ENCODE data around the gene CELSR1. TPM values are rescaled to one million over a fixed set of nuclear protein-coding genes. Genes with fewer than 3 reads are reported as not detected.

The CELSR1 gene
- total RNA-seq, 1 experiment from 2014 or later = 19.6 TPM

- H3K36me3 ChIP-seq (ENCODE audit: control insufficient read depth in 1 of 2, insufficient read depth in 2 of 2, low read length in 2 of 2) = no peaks in the 10 kb centered on the region
- H3K9ac ChIP-seq (ENCODE audit: low read length) = no peak overlapping the region
- no TSS peak for BruUV-seq (replicated peaks)
- intact Hi-C loops (cut with micrococcal nuclease) = no loop called here
- no peak for TF ChIP-seq EZH2phosphoT487 (IDR thresholded peaks at IDR 0.05; ENCODE audit: borderline replicate concordance)
- TF ChIP-seq CBX3 (IDR thresholded peaks at IDR 0.05; ENCODE audit: low read depth) = no peak
- no peak for TF ChIP-seq RAD21 (IDR thresholded peaks at IDR 0.05; ENCODE audit: low read depth)
- TF ChIP-seq ZNF274 (IDR thresholded peaks at IDR 0.05; ENCODE audit: low read depth, low read length) = no peak
- TF ChIP-seq EZH2 (IDR thresholded peaks at IDR 0.05) = no peak
- no peak for TF ChIP-seq MAX (IDR thresholded peaks at IDR 0.05)
- ATAC-seq = no peak
- H3K27me3 ChIP-seq (ENCODE audit: insufficient read depth, low read length) = no peaks in the 10 kb centered on the region
- POLR2A ChIA-PET = no interaction called here
- DNase-seq (ENCODE audit: low read depth, low spot score) = no peak
- no peaks in the 10 kb centered on the region for H3K9me3 ChIP-seq (ENCODE audit: control insufficient read depth in 1 of 2, insufficient read depth in 1 of 2, low read depth in 1 of 2, low read length in 2 of 2)
- no peak overlapping the region for H3K4me2 ChIP-seq (ENCODE audit: low read length)
- no peak overlapping the region for H2AFZ ChIP-seq (ENCODE audit: low read depth, low read length, poor library complexity, severe bottlenecking)
- H3K4me1 ChIP-seq (ENCODE audit: control insufficient read depth in 1 of 2, insufficient read depth in 2 of 2, low read length in 2 of 2) = no peaks in the 10 kb centered on the region
- CTCF ChIA-PET = no interaction called here
- no peaks in the 10 kb centered on the region for H3K9me2 ChIP-seq (ENCODE audit: insufficient read depth)
- H4K20me1 ChIP-seq (ENCODE audit: insufficient read depth) = no peaks in the 10 kb centered on the region
- no peak overlapping the region for H3K4me3 ChIP-seq (replicated peaks in 1 of 2; ENCODE audit: low read depth in 1 of 2, low read length in 2 of 2)
- RAD21 ChIA-PET (ENCODE audit: low non-redundant PET in 1 of 2, low total read pairs in 2 of 2, uncharacterized antibody in 2 of 2, unreplicated experiment in 2 of 2) = no interaction called here
- H3K27ac ChIP-seq (ENCODE audit: low read depth, low read length) = no peak overlapping the region
- H3K79me2 ChIP-seq (ENCODE audit: insufficient read depth, low read length) = no peaks in the 10 kb centered on the region
These were observed 130.6 kb downstream of the CELSR1 start for GRCh38 chr22:46406791-46407190.

- no TSS peak for BruUV-seq (replicated peaks)
- Histone ChIP-seq H3K4me3 (replicated peaks in 1 of 2; ENCODE audit: low read depth in 1 of 2, low read length in 2 of 2) (no peak overlapping the region), H3K4me1 (ENCODE audit: control insufficient read depth in 1 of 2, insufficient read depth in 2 of 2, low read length in 2 of 2) (no peaks in the 10 kb centered on the region), H2AFZ (ENCODE audit: low read depth, low read length, poor library complexity, severe bottlenecking) (no peak overlapping the region), H4K20me1 (ENCODE audit: insufficient read depth) (no peaks in the 10 kb centered on the region), H3K4me2 (ENCODE audit: low read length) (no peak overlapping the region), H3K27ac (ENCODE audit: low read depth, low read length) (no peak overlapping the region), H3K79me2 (ENCODE audit: insufficient read depth, low read length) (no peaks in the 10 kb centered on the region), H3K9me2 (ENCODE audit: insufficient read depth) (no peaks in the 10 kb centered on the region), H3K9ac (ENCODE audit: low read length) (no peak overlapping the region), H3K36me3 (ENCODE audit: control insufficient read depth in 1 of 2, insufficient read depth in 2 of 2, low read length in 2 of 2) (no peaks in the 10 kb centered on the region), H3K9me3 (ENCODE audit: control insufficient read depth in 1 of 2, insufficient read depth in 1 of 2, low read depth in 1 of 2, low read length in 2 of 2) (no peaks in the 10 kb centered on the region), H3K27me3 (ENCODE audit: insufficient read depth, low read length) (no peaks in the 10 kb centered on the region)
- no peak for DNase-seq (ENCODE audit: low read depth, low spot score)
- CTCF ChIA-PET = no interaction called here
- POLR2A ChIA-PET = no interaction called here
- intact Hi-C loops (cut with micrococcal nuclease) = no loop called here
- RAD21 ChIA-PET (ENCODE audit: low non-redundant PET in 1 of 2, low total read pairs in 2 of 2, uncharacterized antibody in 2 of 2, unreplicated experiment in 2 of 2) = no interaction called here
- ATAC-seq = no peak
- no peak for TF ChIP-seq CTCF (IDR thresholded peaks at IDR 0.05 in 2 of 3, conservative IDR thresholded peaks at IDR 0.05 in 1 of 3; ENCODE audit: borderline replicate concordance in 1 of 3, insufficient read depth in 1 of 3, low read depth in 2 of 3, low read length in 2 of 3)
- no peak for TF ChIP-seq CBX3 (IDR thresholded peaks at IDR 0.05; ENCODE audit: low read depth)
- no peak for TF ChIP-seq MAX (IDR thresholded peaks at IDR 0.05)
- TF ChIP-seq EGR1 (IDR thresholded peaks at IDR 0.05; ENCODE audit: low read depth) = no peak
- no peak for TF ChIP-seq SRF (IDR thresholded peaks at IDR 0.05; ENCODE audit: low read depth)
- no peak for TF ChIP-seq EZH2 (IDR thresholded peaks at IDR 0.05)
- TF ChIP-seq EZH2phosphoT487 (IDR thresholded peaks at IDR 0.05; ENCODE audit: borderline replicate concordance) = no peak
- TF ChIP-seq SIN3A (IDR thresholded peaks at IDR 0.05; ENCODE audit: low read depth) = no peak
- no peak for TF ChIP-seq ZBTB33 (IDR thresholded peaks at IDR 0.05; ENCODE audit: extremely low read depth, insufficient replicate concordance, low read length)
- TF ChIP-seq REST (IDR thresholded peaks at IDR 0.05; ENCODE audit: low read depth) = no peak
These were observed 131.1 kb downstream of the CELSR1 start for GRCh38 chr22:46406349-46406748.
